DMS153 treated with DMSO at 0.1 percent for 48 hours (cell line): Measurements from ENCODE around the gene RNF145.

Source experiments
- DNase-seq: peaks from one replicate; lab custom pipeline; 2025; ENCODE audit not compliant: unreplicated experiment; lab: John Stamatoyannopoulos, UW

The RNF145 gene

GRCh38 chr5:159218595-159219023, 9.3 kb upstream of the RNF145 start:
- DNase-seq = no peak

DNA sequence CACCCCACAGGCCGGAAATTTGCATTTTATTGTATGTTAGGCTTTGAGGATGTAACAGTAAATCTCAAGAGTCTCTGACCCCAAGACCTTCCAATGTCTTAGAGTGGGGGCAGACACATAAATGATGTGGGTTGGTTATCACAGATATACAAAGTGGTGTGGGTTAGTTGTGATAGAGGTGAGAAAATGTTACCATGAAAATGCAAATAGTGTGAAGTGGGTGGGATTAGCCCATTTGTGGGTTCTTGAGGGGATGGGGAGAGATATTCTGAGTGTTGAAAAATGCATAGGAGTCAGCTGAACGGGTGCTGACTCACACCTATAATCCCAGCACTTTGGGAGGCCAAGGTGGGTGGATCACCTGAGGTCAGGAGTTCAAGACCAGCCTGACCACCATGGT, 7.9 kb upstream of the RNF145 start:
- DNase-seq = no peak

DNA sequence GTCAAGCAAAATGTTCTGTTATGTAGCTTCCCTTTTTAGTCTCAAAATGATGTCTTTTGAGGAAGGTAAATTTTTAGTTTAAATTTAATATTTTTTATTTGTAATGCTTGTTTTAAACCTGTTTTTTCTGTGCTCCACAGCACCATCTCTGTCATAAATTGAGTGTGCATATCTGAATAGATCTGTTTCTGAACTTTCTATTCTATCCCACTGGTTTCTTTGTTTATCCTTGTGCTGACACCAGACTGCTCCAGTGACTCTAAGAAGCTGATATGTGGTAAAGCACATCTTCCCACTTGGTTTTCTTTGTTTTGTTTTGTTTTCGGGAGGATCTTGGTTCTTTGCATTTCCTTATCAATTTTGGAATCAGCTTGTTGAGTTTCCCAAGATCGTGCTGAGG, 7.1 kb upstream of the RNF145 start:
- no peak for DNase-seq

- no peak for DNase-seq
Measured at GRCh38 chr5:159215886-159216285, 6.5 kb upstream of the RNF145 start.

GRCh38 chr5:159214486-159215271, 5.3 kb upstream of the RNF145 start:
- DNase-seq = no peak

- no peak for DNase-seq
Measured at GRCh38 chr5:159212657-159213462, 3.5 kb upstream of the RNF145 start.

GRCh38 chr5:159211729-159212174, 2.4 kb upstream of the RNF145 start:
- DNase-seq = no peak

GRCh38 chr5:159210846-159211245, 1.5 kb upstream of the RNF145 start:
- DNase-seq = no peak

DNA sequence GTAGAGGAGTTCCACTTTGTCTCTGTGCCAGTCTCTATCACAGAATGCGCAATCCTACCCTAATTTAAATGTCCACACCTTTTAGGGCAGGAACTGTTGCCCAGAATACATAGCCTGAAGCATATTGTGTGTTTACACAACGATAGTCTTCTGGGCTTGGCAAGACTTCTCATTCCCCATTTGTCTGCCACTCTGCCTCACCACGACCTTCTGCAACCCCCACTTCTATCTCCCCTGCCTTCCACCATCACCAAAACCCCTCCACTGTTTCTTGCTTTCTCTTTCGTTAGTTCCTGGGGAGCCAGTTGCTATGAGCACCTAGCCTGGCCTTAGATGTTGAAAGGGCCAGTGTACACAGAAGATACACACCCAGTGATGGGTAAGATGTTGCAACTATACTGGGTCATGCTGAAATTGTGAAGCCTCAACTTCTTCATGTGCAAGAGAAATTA, 883 bp upstream of the RNF145 start:
- DNase-seq = no peak

DNA sequence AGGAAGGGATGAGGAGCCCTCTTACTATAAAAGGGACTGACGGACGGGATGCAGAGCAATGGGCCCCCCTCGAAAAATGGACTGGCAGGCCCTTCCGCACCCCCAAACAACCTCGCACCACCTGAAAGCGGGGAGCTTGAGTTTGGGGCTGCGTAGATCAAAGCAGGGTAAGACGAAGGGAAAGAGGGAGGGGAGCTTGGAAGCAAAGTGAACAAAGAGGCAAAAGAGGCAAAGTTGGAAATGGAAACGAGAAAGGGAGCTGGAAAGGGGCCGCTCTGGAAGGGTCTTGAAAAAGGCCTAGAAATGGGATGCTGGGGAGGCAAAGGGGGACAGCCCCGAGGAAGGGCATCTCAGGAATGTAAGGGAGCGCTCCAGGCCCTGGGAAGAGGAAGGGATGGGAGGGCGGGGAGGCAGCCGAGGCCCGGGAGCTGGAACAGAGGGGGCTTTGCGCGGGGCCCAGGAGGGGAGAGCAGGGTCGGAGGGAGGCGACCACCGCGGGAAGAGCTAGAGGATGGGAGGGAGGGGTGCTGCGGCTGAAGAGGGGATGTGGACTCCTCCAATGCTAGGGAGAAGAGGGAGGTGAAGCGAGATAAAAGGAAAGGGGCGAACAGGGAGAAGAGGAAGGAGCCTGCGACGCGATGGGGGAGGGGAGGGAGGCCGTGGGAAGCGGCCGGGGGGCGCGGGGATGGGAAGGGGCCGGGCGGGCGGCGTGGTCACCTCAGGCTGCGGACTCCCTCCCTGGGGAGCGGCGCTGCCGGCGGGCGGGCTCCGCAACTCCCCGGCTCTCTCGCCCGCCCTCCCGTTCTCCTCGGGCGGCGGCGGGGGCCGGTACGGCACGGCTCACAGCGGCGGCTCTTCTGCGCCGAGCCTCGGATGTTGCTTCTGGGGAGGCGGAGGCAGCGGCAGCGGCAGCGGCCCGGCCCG, 577 bp downstream of the RNF145 start:
- no peak for DNase-seq

- peak; percentile 10 for DNase-seq
Measured at GRCh38 chr5:159207686-159208513, 1.5 kb downstream of the RNF145 start.

GRCh38 chr5:159207222-159207685, 2.1 kb downstream of the RNF145 start:
- no peak for DNase-seq

- no peak for DNase-seq
Measured at GRCh38 chr5:159206818-159207217, 2.5 kb downstream of the RNF145 start.

GRCh38 chr5:159206368-159206767, 3.0 kb downstream of the RNF145 start:
- no peak for DNase-seq

GRCh38 chr5:159203351-159203750, 6.0 kb downstream of the RNF145 start:
- DNase-seq = no peak

DNA sequence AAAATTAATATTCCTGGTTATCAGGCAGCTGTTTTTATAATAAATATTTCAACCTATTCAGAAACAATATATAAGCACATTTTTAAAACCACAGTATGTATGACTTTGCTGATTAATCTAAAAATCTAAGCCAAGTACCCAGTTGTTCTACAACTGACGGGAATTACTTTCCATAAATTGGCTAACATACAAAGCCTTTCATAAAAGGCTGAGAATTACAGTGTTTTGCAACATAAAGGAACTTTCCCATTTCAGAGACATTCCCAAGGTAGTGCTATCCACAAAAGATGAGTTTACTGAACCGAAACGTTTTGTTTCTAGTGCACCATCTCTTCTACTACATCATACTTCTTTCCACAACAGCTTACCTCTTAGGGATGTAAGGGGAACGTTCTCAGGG, 7.2 kb downstream of the RNF145 start:
- DNase-seq = no peak

DNA sequence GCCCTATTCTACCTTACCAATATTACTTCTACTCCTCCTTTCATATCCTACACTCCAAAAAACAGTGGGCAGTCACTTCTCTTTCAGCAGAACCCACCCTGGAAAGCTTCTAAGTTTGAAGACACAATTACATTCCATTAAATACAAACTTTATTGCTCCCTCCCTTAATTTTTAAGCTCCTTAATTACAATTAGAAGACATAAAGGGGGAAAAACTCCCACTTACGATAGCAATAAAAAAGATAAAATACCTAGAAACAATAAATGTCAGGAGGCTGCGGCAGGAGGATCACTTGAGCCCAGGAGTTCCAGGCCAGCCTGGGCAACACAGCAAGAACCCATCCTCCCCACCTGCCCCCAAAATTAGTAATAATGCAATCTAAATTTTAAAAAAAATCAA, 9.6 kb downstream of the RNF145 start:
- DNase-seq = no peak

DNA sequence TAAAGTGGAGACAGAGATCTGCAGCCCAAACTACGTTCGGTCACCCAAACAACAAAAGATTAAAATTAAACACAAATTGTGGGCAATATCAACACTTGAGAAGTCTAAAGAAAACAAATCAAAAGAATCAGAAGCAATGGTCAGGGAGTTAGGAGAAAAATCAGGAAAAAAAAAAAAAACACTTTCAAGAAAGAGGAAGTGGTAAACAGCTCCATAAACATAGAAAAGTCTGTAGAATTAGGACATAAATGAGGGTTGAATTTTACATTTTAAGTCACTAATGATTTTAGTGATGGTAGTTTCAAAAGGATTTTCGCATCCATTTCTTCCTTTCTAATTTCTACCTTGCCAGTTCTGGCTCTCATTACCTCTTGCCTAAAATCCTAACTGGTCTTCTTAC, 10.1 kb downstream of the RNF145 start:
- no peak for DNase-seq

DNA sequence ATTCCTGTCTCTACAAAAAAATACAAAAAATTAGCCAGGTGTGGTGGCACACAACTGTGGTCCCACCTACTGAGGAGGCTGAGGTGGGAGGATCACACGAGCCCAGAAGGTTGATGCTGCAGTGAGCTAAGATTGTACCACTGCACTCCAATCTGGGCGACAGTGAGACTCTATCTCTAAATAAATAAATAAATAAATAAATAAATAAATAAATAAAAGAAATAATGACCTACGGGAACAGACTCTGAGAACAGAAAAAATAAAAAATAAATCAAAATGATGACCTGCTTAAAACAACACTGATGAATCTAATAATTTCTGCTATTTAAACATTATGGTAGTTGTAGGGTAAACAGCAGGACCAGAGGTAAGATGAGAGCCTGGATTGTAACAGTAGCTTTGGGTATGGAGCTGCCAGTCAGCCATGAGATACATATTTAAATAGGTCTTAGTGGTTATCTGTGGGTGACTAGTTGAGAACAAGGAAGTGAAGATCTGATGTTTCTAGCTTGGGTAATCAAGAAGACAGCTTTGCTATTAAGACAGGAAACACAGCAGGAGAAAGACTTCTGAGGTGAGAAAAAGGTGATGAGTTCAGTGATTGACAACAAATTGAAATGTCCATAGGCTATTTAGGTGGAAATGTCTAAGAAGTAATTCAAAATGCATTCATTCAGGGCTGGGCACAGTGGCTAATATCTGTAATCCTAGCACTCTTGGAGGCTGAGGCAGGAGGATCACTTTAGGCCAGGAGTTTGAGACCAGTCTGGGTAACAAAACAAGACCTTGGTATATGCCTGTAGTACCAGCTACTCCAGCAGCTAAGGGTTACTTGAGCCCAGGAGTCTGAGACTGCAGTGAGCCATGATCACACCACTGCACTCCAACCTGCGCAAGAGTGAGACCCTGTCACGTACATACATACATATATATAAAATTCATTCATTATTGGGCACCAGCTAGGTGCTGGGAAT, 11.0 kb downstream of the RNF145 start:
- no peak for DNase-seq
